Left forelimb (tissue), 1 donor: Measurements from ENCODE around the gene LDLRAP1.
"Not testable (repeated sequence)": the region's sequence is repeated elsewhere in the genome, so short reads cannot be mapped to it uniquely, and the experiment has no call there.

Experiments
- DNase-seq: peaks from one replicate; pipeline ENCODE4 v3.0.0-alpha.2; 2018; ENCODE audit warnings: low spot score

The LDLRAP1 gene, protein sequence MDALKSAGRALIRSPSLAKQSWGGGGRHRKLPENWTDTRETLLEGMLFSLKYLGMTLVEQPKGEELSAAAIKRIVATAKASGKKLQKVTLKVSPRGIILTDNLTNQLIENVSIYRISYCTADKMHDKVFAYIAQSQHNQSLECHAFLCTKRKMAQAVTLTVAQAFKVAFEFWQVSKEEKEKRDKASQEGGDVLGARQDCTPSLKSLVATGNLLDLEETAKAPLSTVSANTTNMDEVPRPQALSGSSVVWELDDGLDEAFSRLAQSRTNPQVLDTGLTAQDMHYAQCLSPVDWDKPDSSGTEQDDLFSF

GRCh38 chr1:25543425-25544242, at the start of gene LDLRAP1:
Gene LDLRAP1 (plus strand): TSS chr1:25543606. CDS start chr1:25543699, 93 bp downstream.
- DNase-seq = peak; percentile 82

DNA sequence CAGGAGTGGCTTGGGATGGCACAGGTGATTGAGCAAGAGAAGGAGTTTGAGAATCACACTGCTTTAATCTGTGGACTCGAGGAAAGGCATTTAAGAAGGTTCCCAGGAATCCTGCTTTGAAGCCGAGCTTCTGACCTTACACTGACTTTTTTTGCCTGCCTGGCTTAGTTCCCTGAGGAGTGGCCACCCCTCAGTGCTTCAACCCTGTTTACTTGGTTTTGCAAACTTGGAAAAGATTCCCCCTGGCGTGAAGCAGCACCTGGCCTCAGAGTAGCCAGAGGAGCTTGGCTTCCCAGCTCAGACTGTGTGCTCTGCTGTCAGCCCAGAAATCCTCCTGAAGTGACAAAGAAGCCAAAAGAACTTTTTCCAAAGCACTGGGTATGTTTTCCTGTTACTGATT, 48.5 kb upstream of the LDLRAP1 start:
- no peak for DNase-seq

- DNase-seq = no peak
Observed at GRCh38 chr1:25500694-25501093, 42.7 kb upstream of the LDLRAP1 start.

DNA sequence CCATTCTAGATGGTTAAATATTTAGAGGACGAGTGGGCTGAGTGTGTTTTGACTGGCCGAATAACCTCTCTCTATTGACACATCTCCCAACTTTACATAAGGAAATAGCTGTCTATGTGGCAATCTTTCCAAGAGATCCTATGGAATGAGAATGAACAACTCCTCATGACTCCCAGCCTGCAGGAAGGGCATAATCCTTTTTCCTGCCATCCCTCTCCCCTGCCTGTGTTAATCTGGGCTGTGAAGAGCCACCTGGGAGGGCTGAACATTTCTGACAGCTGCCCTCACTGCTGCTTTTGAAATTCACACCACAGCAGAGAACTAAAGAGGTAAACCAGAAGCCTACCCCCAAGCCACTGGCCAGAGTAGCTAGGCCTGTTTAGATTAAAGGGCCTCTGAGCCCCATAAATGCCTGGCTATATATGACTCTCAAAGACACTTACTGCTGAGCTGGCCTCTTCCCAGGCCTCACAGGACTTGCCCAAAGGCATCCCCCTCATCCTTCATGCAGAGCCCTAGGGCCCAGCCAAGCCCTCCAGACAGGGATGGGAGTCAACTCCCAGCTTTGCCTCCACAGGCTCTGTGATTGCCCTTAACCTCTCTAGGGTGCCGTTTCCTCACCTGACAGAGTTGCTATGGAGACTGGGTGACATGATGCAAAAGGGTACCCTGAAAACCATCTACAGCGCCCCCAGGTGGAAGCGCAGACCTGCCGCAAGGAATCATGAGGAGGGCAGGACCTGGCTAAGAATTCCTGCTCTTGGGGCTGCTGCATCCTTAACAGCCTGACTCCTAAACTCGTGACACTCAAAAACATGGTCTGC, 42.0 kb upstream of the LDLRAP1 start:
- no peak for DNase-seq

DNA sequence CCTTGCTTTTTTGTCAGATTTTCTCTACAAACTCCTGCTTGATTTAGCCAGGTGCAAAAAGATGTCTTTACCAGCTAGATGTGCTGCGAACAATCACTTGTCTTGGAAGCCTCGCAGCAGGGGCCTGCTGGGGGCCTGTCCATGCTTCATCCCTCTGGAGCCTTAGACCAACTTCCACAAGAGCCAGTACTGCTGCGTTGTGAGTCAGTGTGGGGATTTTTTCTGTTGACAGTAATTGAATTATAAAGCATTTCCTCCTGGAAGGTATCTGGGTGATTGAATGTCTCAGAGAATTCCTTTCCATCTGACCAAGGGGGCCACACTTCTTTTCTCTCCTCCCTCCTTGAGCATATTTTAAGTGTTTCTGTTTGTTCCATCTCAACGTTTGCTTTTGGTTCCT, 40.4 kb upstream of the LDLRAP1 start:
- DNase-seq = no peak

DNA sequence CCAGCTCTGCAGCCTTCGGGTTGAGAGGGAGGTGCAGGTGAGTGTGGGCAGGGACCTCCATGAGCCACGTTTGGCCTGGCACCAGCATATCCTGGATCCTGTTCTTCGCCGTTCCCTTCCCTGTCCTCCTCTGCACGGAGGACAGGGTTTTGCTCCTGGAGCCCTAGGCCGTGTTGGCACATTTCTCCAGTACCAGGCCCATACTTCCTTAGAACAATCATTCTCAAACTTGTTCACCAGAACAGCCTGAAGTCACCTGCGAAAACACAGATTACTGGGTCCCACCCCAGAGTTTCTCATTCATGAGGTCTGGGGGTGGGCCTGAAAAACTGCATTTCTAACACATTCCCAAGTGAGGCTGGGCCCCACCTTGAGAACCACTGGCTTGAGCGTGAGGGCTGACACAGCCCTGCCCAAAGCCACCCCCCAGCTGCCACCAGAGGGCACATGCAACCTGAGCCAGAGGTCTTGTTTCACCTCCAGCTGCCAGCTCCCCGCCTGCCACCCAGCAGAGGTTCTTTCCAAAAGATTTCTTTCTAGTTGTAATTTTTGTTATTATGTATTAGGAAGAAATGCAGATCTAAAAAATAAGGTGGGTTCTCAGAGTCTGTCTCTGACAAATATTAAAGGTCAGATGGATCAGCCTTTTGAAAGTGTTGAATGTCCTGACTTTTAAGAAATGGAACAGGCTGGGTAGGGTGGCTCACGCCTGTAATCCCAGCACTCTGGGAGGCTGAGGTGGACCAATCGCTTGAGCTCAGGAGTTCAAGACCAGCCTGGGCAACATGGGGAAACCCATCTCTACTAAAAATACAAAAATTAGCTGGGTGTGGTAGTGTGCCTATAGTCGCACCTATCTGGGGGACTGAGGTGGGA, 39.6 kb upstream of the LDLRAP1 start:
- no peak for DNase-seq

DNA sequence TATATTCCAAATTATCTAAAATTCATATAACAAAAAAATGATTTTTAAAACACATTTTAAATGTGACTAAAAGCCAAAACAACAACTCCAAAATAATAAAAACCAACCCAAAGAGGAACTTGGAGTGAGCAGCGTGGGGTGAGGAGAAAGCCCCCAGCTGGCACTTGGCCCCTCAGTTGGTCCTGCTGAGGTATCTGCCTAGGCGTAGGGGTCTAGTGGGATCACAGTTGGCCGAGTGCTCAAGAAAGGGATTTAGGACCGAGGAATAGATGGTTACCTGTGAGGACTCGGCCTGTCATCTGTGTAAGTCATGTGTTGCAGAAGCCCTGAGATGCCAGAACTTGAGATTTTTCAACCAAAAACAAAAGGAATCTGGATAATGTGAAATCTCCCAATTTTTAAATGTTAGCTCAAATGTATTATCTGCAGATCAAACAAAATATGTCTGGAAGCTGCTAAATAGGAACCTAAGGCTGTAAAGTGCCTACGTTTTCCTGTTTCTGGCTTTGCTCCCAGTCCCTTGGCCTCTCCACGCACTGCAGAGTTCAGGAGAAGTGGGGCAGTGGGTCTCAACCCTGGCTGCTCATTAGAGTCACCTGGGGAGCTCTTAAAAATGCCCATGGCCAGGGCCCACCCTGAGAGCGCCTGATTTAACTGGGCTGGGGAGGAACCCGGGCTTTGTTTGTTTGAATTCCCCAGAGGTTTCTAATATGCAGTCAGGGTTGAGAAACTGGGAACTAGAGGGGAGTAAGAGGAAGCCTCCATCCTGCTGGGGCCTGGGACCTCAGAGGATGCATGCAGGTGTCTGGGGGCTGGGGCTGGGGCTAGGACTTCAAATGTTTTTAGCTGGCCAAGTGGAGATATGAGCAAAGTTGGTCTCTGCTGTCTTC, 38.5 kb upstream of the LDLRAP1 start:
- DNase-seq = no peak

GRCh38 chr1:25505656-25506385, 37.6 kb upstream of the LDLRAP1 start:
- DNase-seq = no peak

DNA sequence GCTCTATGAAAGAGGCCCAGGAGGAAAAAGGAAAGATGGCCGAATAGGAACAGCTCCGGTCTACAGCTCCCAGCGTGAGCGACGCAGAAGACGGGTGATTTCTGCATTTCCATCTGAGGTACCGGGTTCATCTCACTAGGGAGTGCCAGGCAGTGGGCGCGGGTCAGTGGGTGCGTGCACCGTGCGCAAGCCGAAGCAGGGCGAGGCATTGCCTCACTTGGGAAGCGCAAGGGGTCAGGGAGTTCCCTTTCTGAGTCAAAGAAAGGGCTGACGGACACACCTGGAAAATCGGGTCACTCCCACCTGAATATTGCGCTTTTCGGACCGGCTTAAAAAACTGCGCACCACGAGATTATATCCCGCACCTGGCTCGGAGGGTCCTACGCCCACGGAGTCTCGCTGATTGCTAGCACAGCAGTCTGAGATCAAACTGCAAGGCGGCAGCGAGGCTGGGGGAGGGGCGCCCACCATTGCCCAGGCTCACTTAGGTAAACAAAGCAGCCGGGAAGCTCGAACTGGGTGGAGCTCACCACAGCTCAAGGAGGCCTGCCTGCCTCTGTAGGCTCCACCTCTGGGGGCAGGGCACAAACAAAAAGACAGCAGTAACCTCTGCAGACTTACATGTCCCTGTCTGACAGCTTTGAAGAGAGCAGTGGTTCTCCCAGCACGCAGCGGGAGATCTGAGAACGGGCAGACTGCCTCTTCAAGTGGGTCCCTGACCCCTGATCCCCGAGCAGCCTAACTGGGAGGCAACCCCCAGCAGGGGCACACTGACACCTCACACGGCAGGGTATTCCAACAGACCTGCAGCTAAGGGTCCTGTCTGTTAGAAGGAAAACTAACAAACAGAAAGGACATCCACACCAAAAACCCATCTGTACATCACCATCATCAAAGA, 36.6 kb upstream of the LDLRAP1 start:
- DNase-seq = not testable (repeated sequence)

- no peak for DNase-seq
Observed at GRCh38 chr1:25513666-25514065, 29.7 kb upstream of the LDLRAP1 start.

- no peak for DNase-seq
Observed at GRCh38 chr1:25515033-25515432, 28.4 kb upstream of the LDLRAP1 start.

DNA sequence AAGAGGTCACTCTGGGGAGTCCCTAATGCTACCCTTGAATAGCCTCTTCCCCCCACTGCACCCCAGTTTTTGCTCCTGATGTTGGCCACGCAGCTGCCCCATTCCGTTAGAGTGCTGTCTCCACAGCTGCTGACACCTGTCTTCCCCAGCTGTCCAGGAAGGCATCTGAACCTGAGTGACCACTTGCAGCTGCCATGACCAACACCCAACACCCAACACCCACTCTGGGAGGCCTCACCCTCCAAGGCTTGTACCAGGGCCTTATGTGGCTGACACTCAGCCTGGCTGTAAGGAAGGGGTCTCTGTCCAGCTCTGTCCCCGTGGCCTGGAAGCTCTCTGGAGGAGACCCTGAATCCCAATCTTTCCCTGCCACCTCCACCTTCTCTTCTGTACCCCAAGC, 26.7 kb upstream of the LDLRAP1 start:
- no peak for DNase-seq

GRCh38 chr1:25517476-25518394, 25.7 kb upstream of the LDLRAP1 start:
- no peak for DNase-seq

DNA sequence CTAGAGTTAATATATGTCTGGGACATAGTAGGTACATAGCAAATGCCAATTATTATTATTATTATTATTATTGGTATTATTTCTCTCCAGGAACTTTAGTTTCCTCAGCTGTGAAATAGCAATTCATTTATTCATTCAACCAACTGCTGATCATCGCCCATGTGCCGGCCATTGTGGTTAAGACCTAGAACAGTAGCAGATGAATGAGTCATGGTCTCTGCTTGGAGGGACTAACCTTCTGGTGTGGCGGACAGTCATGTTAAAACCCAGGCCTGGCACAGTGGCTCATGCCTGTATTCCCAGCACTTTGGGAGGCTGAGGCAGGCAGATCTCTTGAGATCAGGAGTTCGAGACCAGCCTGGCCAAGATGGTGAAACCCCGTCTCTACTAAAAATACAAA, 23.8 kb upstream of the LDLRAP1 start:
- DNase-seq = no peak

- DNase-seq = no peak
Observed at GRCh38 chr1:25520446-25521061, 22.9 kb upstream of the LDLRAP1 start.

DNA sequence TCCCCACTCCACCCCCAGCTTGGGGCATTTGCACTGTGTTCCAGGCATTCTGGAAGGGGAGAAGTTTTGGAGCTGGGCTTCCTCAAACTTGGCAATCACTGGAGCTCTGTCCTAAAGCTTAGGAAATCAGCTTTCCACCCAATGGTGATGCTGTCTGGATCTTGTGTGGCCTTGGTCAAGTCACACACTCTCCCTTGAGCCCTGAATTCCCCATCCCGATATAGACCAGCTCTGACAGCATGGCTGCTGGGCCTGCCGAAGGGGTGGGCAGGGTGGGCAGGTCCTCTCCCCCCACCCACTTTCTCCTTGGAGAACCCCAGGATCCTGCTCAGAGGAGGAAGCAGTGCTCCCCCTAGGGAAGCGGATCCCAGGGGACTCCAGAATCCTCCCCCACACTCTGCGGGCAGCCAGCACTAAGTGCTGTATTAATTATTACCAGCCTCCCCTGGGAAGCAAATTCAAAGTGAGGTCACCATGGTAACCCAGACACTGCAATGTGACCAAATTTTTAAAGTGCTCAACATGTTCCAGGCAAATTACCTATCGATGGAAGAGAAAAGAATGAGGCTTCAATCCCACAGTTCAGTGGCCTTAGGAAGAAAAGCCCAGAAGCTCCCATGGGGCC, 21.3 kb upstream of the LDLRAP1 start:
- no peak for DNase-seq

GRCh38 chr1:25523542-25523941, 19.9 kb upstream of the LDLRAP1 start:
- no peak for DNase-seq
